Endodermal cell (in vitro differentiated cells): ENCODE results near the gene PKNOX1. TPM values are rescaled to one million over a fixed set of nuclear protein-coding genes. Genes with fewer than 3 reads are reported as not detected.
"Not testable (repeated sequence)": the region's sequence is repeated elsewhere in the genome, so short reads cannot be mapped to it uniquely, and the experiment has no call there.

Experiments
- DNase-seq: peaks from one replicate; pipeline ENCODE4 v3.0.0-alpha.2; 2017
- H3K27ac ChIP-seq: 2 replicates; pipeline ENCODE4 v1.5.1; 2013; ENCODE audit warnings: mild to moderate bottlenecking, low read depth, low read length, moderate library complexity
- H3K27me3 ChIP-seq: 2 replicates; pipeline ENCODE4 v1.6.1; 2013; ENCODE audit warnings: mild to moderate bottlenecking, low read length, moderate library complexity; ENCODE audit not compliant: insufficient read depth, control insufficient read depth, poor library complexity, severe bottlenecking
- H3K36me3 ChIP-seq: 2 replicates; pipeline ENCODE4 v1.7.0; 2013; ENCODE audit warnings: mild to moderate bottlenecking, low read length, moderate library complexity; ENCODE audit not compliant: control insufficient read depth, insufficient read depth
- H3K4me1 ChIP-seq: one replicate; pipeline ENCODE4 v1.7.0; 2013; ENCODE audit warnings: low read length; ENCODE audit not compliant: control insufficient read depth, insufficient read depth
- H3K4me3 ChIP-seq: 2 replicates; pipeline ENCODE4 v1.5.1; 2013; ENCODE audit warnings: mild to moderate bottlenecking, low read length, moderate library complexity
- H3K9ac ChIP-seq: 2 replicates; pipeline ENCODE4 v1.6.1; 2013; ENCODE audit warnings: mild to moderate bottlenecking, low read length, moderate library complexity; ENCODE audit not compliant: poor library complexity, severe bottlenecking; ENCODE audit errors: extremely low read depth
- H3K9me3 ChIP-seq: 2 replicates; pipeline ENCODE4 v1.6.1; 2013; ENCODE audit warnings: mild to moderate bottlenecking, low read length, moderate library complexity; ENCODE audit not compliant: control insufficient read depth
- H3K27ac Mint-ChIP-seq: 2 replicates; pipeline ENCODE4 v1.8.0; 2020; ENCODE audit warnings: mixed read lengths
- H3K27me3 Mint-ChIP-seq: 2 replicates; pipeline ENCODE4 v1.8.0; 2021; ENCODE audit warnings: mild to moderate bottlenecking, mixed read lengths; ENCODE audit not compliant: insufficient read depth
- H3K36me3 Mint-ChIP-seq: 2 replicates; pipeline ENCODE4 v1.8.0; 2020; ENCODE audit warnings: low read depth, mixed read lengths
- H3K4me1 Mint-ChIP-seq: 2 replicates; pipeline ENCODE4 v1.8.0; 2020; ENCODE audit warnings: mixed read lengths
- H3K4me3 Mint-ChIP-seq: 2 replicates; pipeline ENCODE4 v1.8.0; 2020; ENCODE audit warnings: mild to moderate bottlenecking, moderate library complexity, mixed read lengths
- H3K9me3 Mint-ChIP-seq: 2 replicates; pipeline ENCODE4 v1.8.0; 2020; ENCODE audit warnings: mild to moderate bottlenecking, mixed read lengths
- WGBS, 2 experiments: methylation state at CpG; one replicate each; pipeline versions ENCODE4 v1.1.5 to v1.1.7; 2013; ENCODE audit warnings: missing lambda C conversion rate in 2 of 2, mixed read lengths in 1 of 2; ENCODE audit not compliant: insufficient coverage in 1 of 2, insufficient read length in 1 of 2; 5-methylcytosine and 5-hydroxymethylcytosine counted together
- total RNA-seq, 2 donors: library from RNA; stranded (reverse); fragmentation: NEBNext Ultra II Directional in 1 of 2; extraction: Animal tissue kit (Norgen Biotek cat#: 25700) in 1 of 2; gene quantifications; 2 replicates in 1 of 2; 3 replicates in 1 of 2; pipeline ENCODE4 v1.2.1, GENCODE V29; 2021
- TF ChIP-seq, protein P1 (sequence below): fragments of 200-600 bp; sonication (generic); conservative IDR thresholded peaks from 2 replicates; pipeline ENCODE4 v1.5.0; 2021; ENCODE audit warnings: antibody characterized with exemption, mild to moderate bottlenecking

Gene PKNOX1
- total RNA-seq, 2 donors from 2014 or later = 25.9 to 29.9 TPM

GRCh38 chr21:42997053-42997452 lies 22.7 kb downstream of the PKNOX1 start:
- H3K27ac Mint-ChIP-seq = no peak overlapping the region
- Histone ChIP-seq H3K4me1 (no peaks in the 10 kb centered on the region), H3K27ac (no peak overlapping the region), H3K36me3 (peaks cover 20% of the 10 kb centered on the region), H3K4me3 (no peak overlapping the region), H3K9ac (no peak overlapping the region), H3K9me3 (peaks cover 50% of the 10 kb centered on the region), H3K27me3 (no peaks in the 10 kb centered on the region)
- H3K27me3 Mint-ChIP-seq = no peaks in the 10 kb centered on the region
- peaks cover 49% of the 10 kb centered on the region for H3K36me3 Mint-ChIP-seq
- TF ChIP-seq, protein P1, sequence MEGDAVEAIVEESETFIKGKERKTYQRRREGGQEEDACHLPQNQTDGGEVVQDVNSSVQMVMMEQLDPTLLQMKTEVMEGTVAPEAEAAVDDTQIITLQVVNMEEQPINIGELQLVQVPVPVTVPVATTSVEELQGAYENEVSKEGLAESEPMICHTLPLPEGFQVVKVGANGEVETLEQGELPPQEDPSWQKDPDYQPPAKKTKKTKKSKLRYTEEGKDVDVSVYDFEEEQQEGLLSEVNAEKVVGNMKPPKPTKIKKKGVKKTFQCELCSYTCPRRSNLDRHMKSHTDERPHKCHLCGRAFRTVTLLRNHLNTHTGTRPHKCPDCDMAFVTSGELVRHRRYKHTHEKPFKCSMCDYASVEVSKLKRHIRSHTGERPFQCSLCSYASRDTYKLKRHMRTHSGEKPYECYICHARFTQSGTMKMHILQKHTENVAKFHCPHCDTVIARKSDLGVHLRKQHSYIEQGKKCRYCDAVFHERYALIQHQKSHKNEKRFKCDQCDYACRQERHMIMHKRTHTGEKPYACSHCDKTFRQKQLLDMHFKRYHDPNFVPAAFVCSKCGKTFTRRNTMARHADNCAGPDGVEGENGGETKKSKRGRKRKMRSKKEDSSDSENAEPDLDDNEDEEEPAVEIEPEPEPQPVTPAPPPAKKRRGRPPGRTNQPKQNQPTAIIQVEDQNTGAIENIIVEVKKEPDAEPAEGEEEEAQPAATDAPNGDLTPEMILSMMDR = no peak
- WGBS, 2 experiments = 97 to 100% methylated on average over 3 to 8 of the region's 8 CpGs
- DNase-seq = no peak
- H3K9me3 Mint-ChIP-seq = peaks cover 44% of the 10 kb centered on the region
- no peak overlapping the region for H3K4me3 Mint-ChIP-seq
- H3K4me1 Mint-ChIP-seq = peaks cover 5% of the 10 kb centered on the region

GRCh38 chr21:42997983-42998382 lies 23.6 kb downstream of the PKNOX1 start:
- H3K9ac ChIP-seq = not testable (repeated sequence)

GRCh38 chr21:42999152-42999551 lies 24.8 kb downstream of the PKNOX1 start:
- not testable (repeated sequence) for H3K4me3 Mint-ChIP-seq, H3K27ac ChIP-seq, H3K27me3 Mint-ChIP-seq, DNase-seq, H3K27ac Mint-ChIP-seq, H3K27me3 ChIP-seq, H3K4me1 ChIP-seq, H3K4me1 Mint-ChIP-seq, H3K9ac ChIP-seq, H3K36me3 ChIP-seq
- 85 to 97% methylated on average over 2 of the region's 2 CpGs for WGBS, 2 experiments
- H3K36me3 Mint-ChIP-seq = peaks cover 58% of the 10 kb centered on the region
- peaks cover 50% of the 10 kb centered on the region for H3K9me3 ChIP-seq
- peaks cover 54% of the 10 kb centered on the region for H3K9me3 Mint-ChIP-seq
- peak overlapping the region; percentile 53 for H3K4me3 ChIP-seq

More at GRCh38 chr21:42997983-42998382, 23.6 kb downstream of the PKNOX1 start:
- Histone ChIP-seq H3K4me3 (peak overlapping the region; percentile 3), H3K36me3 (peaks cover 11% of the 10 kb centered on the region), H3K9me3 (peaks cover 50% of the 10 kb centered on the region)
- Mint-ChIP-seq H3K9me3 (peaks cover 50% of the 10 kb centered on the region), H3K36me3 (peaks cover 50% of the 10 kb centered on the region)
- not testable (repeated sequence) for H3K4me3 Mint-ChIP-seq, H3K27ac ChIP-seq, H3K27me3 ChIP-seq, DNase-seq, H3K4me1 ChIP-seq, H3K27me3 Mint-ChIP-seq, H3K27ac Mint-ChIP-seq, H3K4me1 Mint-ChIP-seq
- WGBS, 2 experiments = 100% methylated on average over 1 of the region's 1 CpG; no CpG with 5 or more reads in 1 of the 2 experiments

DNA sequence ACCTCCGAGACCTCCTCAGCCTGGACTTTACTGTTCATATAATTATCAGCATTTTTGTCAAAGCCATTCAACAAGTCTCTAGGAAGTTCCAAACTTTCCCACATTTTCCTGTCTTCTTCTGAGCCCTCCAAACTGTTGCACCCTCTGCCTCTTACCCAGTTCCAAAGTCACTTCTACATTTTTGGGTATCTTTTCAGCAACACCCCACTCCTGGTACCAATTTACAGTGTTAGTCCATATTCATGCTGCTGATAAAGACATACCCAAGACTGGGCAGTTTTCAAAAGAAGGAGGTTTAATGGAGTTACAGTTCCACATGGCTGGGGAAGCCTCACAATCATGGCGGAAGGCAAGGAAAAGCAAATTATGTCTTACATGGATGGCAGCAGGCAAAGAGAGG lies 25.7 kb downstream of the PKNOX1 start:
- H3K4me3 Mint-ChIP-seq, H3K27me3 ChIP-seq, H3K4me1 ChIP-seq, H3K4me3 ChIP-seq, H3K27me3 Mint-ChIP-seq, H3K27ac ChIP-seq, DNase-seq, H3K9ac ChIP-seq, H3K4me1 Mint-ChIP-seq, H3K27ac Mint-ChIP-seq: not testable (repeated sequence)
- H3K36me3 ChIP-seq = peaks cover 12% of the 10 kb centered on the region
- H3K36me3 Mint-ChIP-seq = peaks cover 62% of the 10 kb centered on the region
- peaks cover 54% of the 10 kb centered on the region for H3K9me3 Mint-ChIP-seq
- H3K9me3 ChIP-seq = peaks cover 50% of the 10 kb centered on the region
- WGBS, 2 experiments = 91 to 100% methylated on average over 1 to 2 of the region's 2 CpGs
